T-helper 17 cell (primary cell): ENCODE data around the gene NANP. TPM values are rescaled to one million over a fixed set of nuclear protein-coding genes. Genes with fewer than 3 reads are reported as not detected.
"Not testable (repeated sequence)": the region's sequence is repeated elsewhere in the genome, so short reads cannot be mapped to it uniquely, and the experiment has no call there.

ENCODE experiments used
- ATAC-seq: fragments of 150-1000 bp; cut with Tn5 transposase; 2 replicates; pipeline ENCODE4 v1.10.0; 2021; ENCODE audit warnings: mild to moderate bottlenecking, moderate library complexity
- DNase-seq, 3 donors: peaks; one replicate each; pipeline versions ENCODE4 v3.0.0 to v3.0.0-alpha.2; 2020 to 2021
- H3K9me3 ChIP-seq: one replicate; pipeline ENCODE4 v1.7.0; 2013; ENCODE audit warnings: low read length, mild to moderate bottlenecking; ENCODE audit not compliant: control insufficient read depth, poor library complexity, severe bottlenecking
- H3K27ac Mint-ChIP-seq: one replicate; pipeline ENCODE4 v1.8.0; 2022; ENCODE audit warnings: mild to moderate bottlenecking, moderate library complexity, mixed read lengths
- H3K27me3 Mint-ChIP-seq: one replicate; pipeline ENCODE4 v1.8.0; 2022; ENCODE audit warnings: mixed read lengths
- H3K36me3 Mint-ChIP-seq: one replicate; pipeline ENCODE4 v1.8.0; 2022; ENCODE audit warnings: low read depth, mixed read lengths
- H3K4me1 Mint-ChIP-seq: one replicate; pipeline ENCODE4 v1.8.0; 2022; ENCODE audit warnings: mild to moderate bottlenecking, mixed read lengths
- H3K4me3 Mint-ChIP-seq: one replicate; pipeline ENCODE4 v1.8.0; 2022; ENCODE audit warnings: mild to moderate bottlenecking, moderate library complexity, mixed read lengths
- total RNA-seq, 4 donors: library from RNA in 2 of 4; stranded (reverse) in 2 of 4; gene quantifications; one replicate each; pipeline ENCODE4 v1.2.3 and lab custom pipeline; 2022 to 2026

NANP gene, protein sequence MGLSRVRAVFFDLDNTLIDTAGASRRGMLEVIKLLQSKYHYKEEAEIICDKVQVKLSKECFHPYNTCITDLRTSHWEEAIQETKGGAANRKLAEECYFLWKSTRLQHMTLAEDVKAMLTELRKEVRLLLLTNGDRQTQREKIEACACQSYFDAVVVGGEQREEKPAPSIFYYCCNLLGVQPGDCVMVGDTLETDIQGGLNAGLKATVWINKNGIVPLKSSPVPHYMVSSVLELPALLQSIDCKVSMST
- total RNA-seq (1 to 10 TPM; 1.2 to 1.8 TPM), total RNA-seq (lab: John Stamatoyannopoulos, UW) (1.7 to 4.8 reads per million in 2 donors)

DNA sequence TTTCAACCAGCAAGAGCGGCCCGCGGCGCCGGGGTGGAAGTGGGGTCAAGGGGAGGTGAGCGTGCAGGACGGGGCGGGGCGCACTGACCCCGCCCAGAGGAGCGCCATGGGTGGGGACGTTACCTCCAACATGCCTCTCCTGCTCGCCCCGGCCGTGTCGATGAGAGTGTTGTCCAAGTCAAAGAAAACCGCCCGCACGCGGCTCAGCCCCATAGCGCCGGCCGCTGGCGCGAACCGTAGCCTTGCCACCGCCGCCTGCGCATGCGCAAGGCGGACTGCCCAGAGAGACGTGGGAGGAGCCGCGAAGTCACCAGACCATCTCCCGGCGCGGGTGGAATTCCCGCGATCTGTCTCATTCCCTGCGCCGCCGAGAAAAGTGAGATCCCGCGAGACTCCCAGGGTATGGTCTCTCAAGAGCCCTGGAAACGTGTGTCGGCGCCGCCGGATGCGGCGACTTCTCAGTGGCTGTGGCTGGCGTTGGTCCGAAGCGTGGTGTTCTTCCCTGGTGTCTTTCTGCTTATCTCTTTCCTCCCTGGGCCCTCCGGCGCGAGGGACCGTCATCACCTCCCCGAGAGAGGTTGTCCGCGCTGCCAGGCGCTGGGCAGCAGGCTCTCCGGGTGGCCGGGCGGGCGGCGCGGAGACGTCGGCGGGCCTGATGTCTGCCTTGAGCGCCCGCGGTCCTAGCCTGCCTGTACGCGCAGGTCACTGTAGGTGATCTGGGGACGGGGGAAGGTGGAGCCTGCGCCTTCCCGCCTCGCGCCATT, at the start of gene NANP:
Gene NANP, minus strand, starts transcription at position 279 of the 764 bp plus-strand sequence. Its CDS starts 66 bp downstream, at position 213.
- ATAC-seq (peak; percentile 86), DNase-seq (peak; percentile 69 to 76 (median 73))
- Mint-ChIP-seq H3K27me3 (no peaks in the 10 kb centered on the region), H3K4me3 (peak within 1 kb of the TSS; percentile 92), H3K4me1 (peaks cover 30% of the 10 kb centered on the region), H3K36me3 (no peaks in the 10 kb centered on the region), H3K27ac (peak within 1 kb of the TSS; percentile 96)
- H3K9me3 ChIP-seq: no peaks in the 10 kb centered on the region

DNA sequence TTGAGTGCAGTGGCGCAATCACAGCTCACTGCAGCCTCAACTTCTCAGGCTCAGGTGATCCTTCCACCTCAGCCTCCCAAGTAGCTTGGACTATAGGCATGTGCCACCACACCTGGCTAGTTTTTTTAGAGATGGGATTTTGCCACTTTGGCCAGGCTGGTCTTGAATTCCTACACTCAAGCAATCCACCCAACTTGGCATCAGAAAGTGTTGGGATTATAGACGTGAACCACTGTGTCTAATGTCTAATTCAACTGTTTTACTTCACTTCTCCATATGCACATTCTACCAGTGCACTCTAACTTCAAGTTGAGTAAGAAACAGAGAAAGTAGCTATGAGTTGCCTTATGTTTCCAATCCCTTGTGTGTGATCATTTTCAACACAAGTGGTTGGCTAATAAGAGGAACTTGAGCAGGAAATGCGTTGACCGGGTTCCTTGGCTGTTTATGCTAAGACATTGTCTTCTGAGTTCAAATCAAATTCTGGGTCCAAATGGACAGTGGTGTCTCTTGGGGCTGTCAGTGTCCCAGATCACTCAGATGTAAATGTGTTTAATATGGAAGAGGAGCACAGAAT, 48.9 kb upstream of the NANP start:
- peaks cover 7% of the 10 kb centered on the region for H3K4me1 Mint-ChIP-seq
- no peak overlapping the region for H3K4me3 Mint-ChIP-seq
- H3K27ac Mint-ChIP-seq: no peak overlapping the region
- H3K36me3 Mint-ChIP-seq: peaks cover 11% of the 10 kb centered on the region
- no peaks in the 10 kb centered on the region for H3K27me3 Mint-ChIP-seq
- ATAC-seq (no peak), DNase-seq (no peak)
- no peaks in the 10 kb centered on the region for H3K9me3 ChIP-seq

DNA sequence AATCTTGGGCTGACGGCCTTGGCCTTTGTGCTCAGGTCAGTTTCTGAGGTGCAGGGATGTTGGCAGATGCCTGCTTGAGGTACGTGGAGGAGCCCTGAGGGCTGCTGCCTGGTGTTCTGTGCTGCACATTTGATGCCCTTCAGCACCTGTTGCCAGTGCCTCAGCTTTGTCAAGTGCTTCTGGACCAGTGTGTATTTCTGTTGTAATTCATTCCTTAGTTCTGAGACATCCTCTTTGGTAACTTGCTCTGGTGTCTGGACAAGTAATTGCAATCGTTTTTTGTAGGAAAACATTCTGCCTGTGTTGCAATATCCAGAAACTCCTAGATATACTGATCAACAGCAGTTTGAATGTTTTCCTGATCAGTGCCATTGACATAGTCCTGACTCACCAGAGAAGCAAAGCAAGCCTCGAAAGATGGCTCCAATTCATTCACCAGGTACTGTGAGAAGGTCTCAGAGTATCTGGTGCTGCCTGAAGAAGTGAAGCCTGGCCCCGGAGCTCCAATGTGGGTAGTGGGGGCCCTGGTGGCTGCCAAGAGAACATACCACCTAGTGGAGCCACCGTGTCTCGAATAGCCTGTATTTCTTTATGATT, 46.1 kb upstream of the NANP start:
- Mint-ChIP-seq H3K36me3 (peaks cover 5% of the 10 kb centered on the region), H3K27me3 (no peaks in the 10 kb centered on the region), H3K27ac (no peak overlapping the region), H3K4me3 (no peak overlapping the region), H3K4me1 (peaks cover 4% of the 10 kb centered on the region)
- no peaks in the 10 kb centered on the region for H3K9me3 ChIP-seq
- DNase-seq: no peak
- ATAC-seq: no peak

DNA sequence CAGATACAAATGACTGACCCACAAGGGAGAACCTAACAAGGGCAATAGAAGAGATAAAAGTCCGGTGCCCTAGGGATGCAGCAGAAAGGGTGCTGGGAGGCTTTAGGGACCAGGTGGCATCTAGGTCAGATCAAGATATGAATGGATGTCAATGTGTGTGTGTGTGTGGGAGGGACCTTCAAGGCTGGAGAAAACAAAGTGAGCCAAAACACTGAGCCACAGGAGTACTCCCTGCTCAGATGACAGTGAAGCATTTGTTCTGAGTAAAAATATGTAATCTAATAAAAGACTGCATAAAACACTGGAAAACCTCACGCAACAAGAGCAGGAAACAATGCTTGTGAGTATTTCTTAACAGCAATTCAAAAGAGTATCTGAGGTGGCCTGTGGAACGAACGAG, 44.6 kb upstream of the NANP start:
- H3K4me3 Mint-ChIP-seq: no peak overlapping the region
- H3K4me1 Mint-ChIP-seq: peaks cover 4% of the 10 kb centered on the region
- ATAC-seq (no peak), DNase-seq (no peak)
- H3K27ac Mint-ChIP-seq: no peak overlapping the region
- no peaks in the 10 kb centered on the region for H3K27me3 Mint-ChIP-seq
- no peaks in the 10 kb centered on the region for H3K36me3 Mint-ChIP-seq
- no peaks in the 10 kb centered on the region for H3K9me3 ChIP-seq

DNA sequence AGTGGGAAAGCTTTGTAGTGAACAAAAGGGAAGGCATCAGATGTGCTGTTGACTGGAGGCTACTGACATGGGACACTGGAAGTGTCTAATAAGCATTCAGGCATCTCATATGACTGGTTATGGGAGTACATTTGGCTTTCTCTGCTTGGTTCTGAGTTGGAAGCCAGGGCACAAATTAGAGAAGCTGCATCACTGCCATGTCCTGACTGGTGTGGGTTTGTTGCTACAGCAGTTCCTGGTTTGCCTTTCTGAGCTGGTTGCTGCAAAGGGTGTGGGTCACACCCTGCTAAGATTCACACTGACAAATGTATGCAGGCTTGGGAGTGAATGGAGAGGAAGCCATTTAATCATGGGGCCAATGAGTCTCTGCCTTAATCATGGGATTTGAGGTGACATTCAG, 36.2 kb upstream of the NANP start:
- Mint-ChIP-seq H3K36me3 (peaks cover 2% of the 10 kb centered on the region), H3K4me3 (peak overlapping the region; percentile 93), H3K27me3 (no peaks in the 10 kb centered on the region), H3K27ac (peak overlapping the region; percentile 99), H3K4me1 (peaks cover 21% of the 10 kb centered on the region)
- no peaks in the 10 kb centered on the region for H3K9me3 ChIP-seq
- DNase-seq: no peak
- peak; percentile 50 for ATAC-seq

DNA sequence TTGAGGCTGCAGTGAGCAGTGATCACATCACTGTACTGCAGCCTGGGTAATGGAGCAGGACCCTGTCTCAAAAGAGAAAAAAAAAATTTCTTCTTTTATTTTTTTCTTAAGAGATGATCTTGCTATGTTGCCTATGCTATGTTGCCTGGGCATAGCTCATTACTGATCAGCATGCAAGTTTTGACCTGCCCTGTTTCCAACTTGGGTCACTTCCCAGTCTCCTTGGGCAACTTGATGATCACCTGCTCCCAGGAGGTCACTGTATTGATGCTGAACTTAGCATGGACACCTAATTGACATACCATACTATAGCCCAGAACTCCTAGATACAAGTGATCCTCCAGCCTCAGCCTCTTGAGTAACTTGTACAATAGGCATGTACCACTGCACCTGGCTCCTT, 30.7 kb upstream of the NANP start:
- Mint-ChIP-seq H3K4me1 (peaks cover 8% of the 10 kb centered on the region), H3K4me3 (no peak overlapping the region), H3K36me3 (peaks cover 7% of the 10 kb centered on the region), H3K27ac (no peak overlapping the region), H3K27me3 (no peaks in the 10 kb centered on the region)
- ATAC-seq: no peak
- no peaks in the 10 kb centered on the region for H3K9me3 ChIP-seq
- no peak for DNase-seq

DNA sequence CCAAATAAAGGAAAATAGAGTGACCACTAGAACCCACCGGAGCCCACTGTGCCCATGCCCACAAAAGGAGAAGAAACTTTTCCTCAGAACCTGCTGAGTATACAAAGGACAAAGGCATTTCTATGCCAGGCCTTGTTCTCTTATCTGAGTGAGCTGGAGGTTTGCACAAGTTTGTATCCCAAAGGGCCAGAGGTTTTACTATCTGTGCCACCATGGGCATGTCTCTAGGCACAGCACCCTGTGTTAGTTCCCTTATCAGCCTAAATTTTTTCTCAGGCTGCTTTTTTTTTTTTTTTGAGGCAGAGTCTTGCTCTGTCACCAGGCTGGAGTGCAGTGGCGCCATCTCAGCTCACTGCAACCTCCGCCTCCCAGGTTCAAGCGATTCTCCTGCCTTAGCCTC, 29.1 kb upstream of the NANP start:
- H3K9me3 ChIP-seq, ATAC-seq, H3K4me1 Mint-ChIP-seq, H3K27ac Mint-ChIP-seq, H3K36me3 Mint-ChIP-seq, H3K4me3 Mint-ChIP-seq, H3K27me3 Mint-ChIP-seq, DNase-seq: not testable (repeated sequence)

DNA sequence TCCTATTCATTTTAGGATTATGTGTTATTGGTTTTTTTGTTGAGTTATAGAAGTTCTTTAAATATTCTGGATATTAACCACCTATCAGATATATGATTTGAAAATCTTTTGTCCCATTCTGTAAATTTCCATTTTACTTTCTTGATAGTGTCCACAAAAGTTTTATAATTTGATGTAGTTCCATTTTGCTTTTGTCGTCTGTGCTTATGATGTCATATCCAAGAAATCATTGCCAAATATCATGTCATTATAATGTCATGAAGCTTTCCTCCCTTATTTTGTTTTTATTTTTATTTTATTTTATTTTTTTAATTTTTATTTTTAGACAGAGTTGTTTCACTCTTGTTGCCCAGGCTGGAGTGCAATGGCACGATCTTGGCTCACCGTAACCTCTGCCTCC, 21.0 kb upstream of the NANP start:
- H3K4me1 Mint-ChIP-seq: peaks cover 7% of the 10 kb centered on the region
- no peak overlapping the region for H3K27ac Mint-ChIP-seq
- no peaks in the 10 kb centered on the region for H3K9me3 ChIP-seq
- DNase-seq (no peak), ATAC-seq (no peak)
- H3K27me3 Mint-ChIP-seq: no peaks in the 10 kb centered on the region
- H3K4me3 Mint-ChIP-seq: no peak overlapping the region
- peaks cover 2% of the 10 kb centered on the region for H3K36me3 Mint-ChIP-seq

DNA sequence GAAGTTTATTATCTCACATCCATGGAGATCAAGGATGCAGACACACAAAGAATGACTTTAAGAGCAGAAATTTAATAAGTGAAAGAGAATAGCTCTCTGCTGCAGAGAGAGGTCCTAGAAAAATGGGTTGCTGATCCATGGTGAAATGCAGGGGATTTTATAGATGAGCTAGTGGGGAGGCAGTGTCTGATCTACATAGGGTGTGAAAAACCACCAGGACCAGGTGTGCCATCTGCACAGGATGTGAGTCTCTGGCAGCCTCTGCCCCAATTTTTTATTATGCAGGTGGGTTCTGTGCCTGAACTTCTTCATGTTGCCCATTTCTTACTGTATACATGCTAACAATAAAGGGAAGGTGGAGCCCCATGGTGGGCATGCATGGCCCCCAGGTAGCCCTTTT, 19.9 kb upstream of the NANP start:
- ATAC-seq: peak; percentile 83
- Mint-ChIP-seq H3K4me1 (peaks cover 7% of the 10 kb centered on the region), H3K4me3 (no peak overlapping the region), H3K36me3 (peaks cover 2% of the 10 kb centered on the region), H3K27ac (peak overlapping the region; percentile 74), H3K27me3 (no peaks in the 10 kb centered on the region)
- no peak for DNase-seq
- H3K9me3 ChIP-seq: no peaks in the 10 kb centered on the region

DNA sequence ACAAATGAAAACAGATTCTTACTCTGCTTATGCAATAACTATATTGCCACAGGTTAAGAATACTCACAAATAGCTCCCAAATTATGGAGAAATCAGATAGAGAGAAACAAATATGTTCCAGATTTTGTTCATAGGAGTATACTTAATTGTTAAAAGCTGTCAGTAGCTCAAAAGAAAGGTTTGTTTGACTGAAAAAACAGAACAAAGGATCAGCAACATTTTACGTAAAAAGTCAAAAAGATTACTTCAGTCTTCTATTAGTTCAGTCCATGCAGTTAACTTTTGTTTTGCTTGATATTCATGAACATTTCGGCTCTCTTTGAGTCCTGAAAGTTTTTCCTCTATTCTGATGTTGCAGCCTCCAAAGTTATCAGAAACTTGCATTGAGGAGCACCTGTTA, 13.4 kb upstream of the NANP start:
- no peak for ATAC-seq
- no peaks in the 10 kb centered on the region for H3K27me3 Mint-ChIP-seq
- no peak overlapping the region for H3K27ac Mint-ChIP-seq
- peaks cover 2% of the 10 kb centered on the region for H3K36me3 Mint-ChIP-seq
- H3K4me1 Mint-ChIP-seq: peaks cover 3% of the 10 kb centered on the region
- DNase-seq: no peak
- no peak overlapping the region for H3K4me3 Mint-ChIP-seq
- no peaks in the 10 kb centered on the region for H3K9me3 ChIP-seq

DNA sequence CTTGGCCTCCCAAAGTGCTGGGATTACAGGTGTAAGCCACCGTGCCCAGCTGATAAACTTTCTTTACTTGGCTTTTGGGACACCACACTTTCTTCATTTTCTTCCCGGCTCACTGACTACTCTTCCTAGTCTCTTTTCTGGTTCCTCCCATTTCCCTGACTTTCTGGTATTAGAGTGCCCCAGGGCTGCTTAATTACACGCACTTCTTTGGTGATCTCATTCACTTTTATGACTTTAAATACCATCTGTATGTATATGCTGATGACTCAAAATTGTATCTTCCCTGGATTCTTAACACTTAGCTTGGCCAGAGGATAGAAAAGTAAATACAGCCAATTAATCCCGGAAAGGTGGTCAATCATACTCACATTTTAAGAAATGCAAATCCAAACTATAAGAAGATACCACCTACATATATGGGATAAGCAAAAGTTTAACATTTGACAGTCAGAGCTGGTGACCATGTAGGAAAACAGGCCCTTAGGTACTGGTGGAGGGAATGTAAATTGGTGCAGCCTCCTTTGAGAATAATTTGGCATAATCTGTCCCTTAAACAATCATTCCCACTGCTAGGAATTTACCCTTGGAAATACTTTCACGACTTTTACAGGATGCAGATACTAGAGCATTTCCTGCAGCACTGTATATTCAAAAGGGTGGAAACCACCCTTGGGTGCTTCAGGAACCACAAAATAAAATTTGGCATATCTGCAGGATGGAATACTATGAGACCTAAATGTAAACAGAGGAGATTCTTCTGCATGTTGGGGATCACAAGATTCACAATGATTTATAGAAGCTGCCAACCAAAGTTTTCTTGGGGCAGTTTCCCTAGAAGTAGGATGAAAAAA, 9.4 kb upstream of the NANP start:
- Mint-ChIP-seq H3K27me3 (no peaks in the 10 kb centered on the region), H3K27ac (no peak overlapping the region), H3K36me3 (peaks cover 2% of the 10 kb centered on the region), H3K4me3 (no peak overlapping the region), H3K4me1 (peaks cover 5% of the 10 kb centered on the region)
- DNase-seq (no peak), ATAC-seq (no peak)
- no peaks in the 10 kb centered on the region for H3K9me3 ChIP-seq

DNA sequence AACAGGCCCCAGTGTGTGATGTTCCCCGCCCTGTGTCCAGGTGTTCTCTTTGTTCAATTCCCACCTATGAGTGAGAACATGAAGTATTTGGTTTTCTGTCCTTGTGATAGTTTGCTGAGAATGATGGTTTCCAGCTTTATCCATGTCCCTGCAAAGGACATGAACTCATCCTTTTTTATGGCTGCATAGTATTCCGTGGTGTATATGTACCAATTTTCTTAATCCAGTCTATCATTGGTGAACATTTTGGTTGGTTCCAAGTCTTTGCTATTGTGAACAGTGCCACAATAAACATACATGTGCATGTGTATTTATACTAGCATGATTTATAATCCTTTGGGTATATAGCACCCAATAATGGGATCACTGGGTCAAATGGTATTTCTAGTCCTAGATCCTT, 6.8 kb upstream of the NANP start:
- not testable (repeated sequence) for H3K9me3 ChIP-seq, H3K27me3 Mint-ChIP-seq, H3K4me3 Mint-ChIP-seq, H3K27ac Mint-ChIP-seq, ATAC-seq, H3K36me3 Mint-ChIP-seq, DNase-seq
- peaks cover 11% of the 10 kb centered on the region for H3K4me1 Mint-ChIP-seq
